Medulla oblongata (tissue), 1 donor: ENCODE data around the gene MAPK14.
A peak's percentile ranks its signal among the peaks of the same experiment; 100 is the strongest.
"Not testable (repeated sequence)": the region's sequence is repeated elsewhere in the genome, so short reads cannot be mapped to it uniquely, and the experiment has no call there.

Source experiments
- DNase-seq: peaks from one replicate; pipeline ENCODE4 v3.0.0-alpha.2; 2015; ENCODE audit errors: extremely low spot score

MAPK14 gene

GRCh38 chr6:36027501-36028087 is at the start of gene MAPK14:
Gene MAPK14, plus strand, starts transcription at chr6:36027808. Its CDS starts 350 bp downstream, at chr6:36028158.
- DNase-seq, result peak; percentile 100

GRCh38 chr6:35980126-35980525 is 47.5 kb upstream of the MAPK14 start:
- not testable (repeated sequence) for DNase-seq

- DNase-seq, result no peak
Measured at GRCh38 chr6:35980991-35981645, 46.5 kb upstream of the MAPK14 start.

GRCh38 chr6:35984701-35985100 is 42.9 kb upstream of the MAPK14 start:
- no peak for DNase-seq

- not testable (repeated sequence) for DNase-seq
Measured at GRCh38 chr6:35988047-35988446, 39.6 kb upstream of the MAPK14 start.

- no peak for DNase-seq
Measured at GRCh38 chr6:35993150-35993549, 34.5 kb upstream of the MAPK14 start.

- no peak for DNase-seq
Measured at GRCh38 chr6:36000451-36000850, 27.2 kb upstream of the MAPK14 start.

GRCh38 chr6:36015666-36016065 is 11.9 kb upstream of the MAPK14 start:
- no peak for DNase-seq

- DNase-seq, result no peak
Measured at GRCh38 chr6:36018339-36018738, 9.3 kb upstream of the MAPK14 start.

- DNase-seq, result no peak
Measured at GRCh38 chr6:36019167-36019566, 8.4 kb upstream of the MAPK14 start.

GRCh38 chr6:36020154-36020553 is 7.5 kb upstream of the MAPK14 start:
- no peak for DNase-seq

- no peak for DNase-seq
Measured at GRCh38 chr6:36023996-36024795, 3.4 kb upstream of the MAPK14 start, which contains the start of gene SLC26A8. Gene SLC26A8, minus strand, starts transcription at chr6:36024641. Its CDS starts 4,934 bp downstream, at chr6:36019707.

GRCh38 chr6:36025260-36025931 is 2.2 kb upstream of the MAPK14 start:
- DNase-seq, result no peak

GRCh38 chr6:36025932-36026327 is 1.7 kb upstream of the MAPK14 start:
- DNase-seq, result no peak

- DNase-seq, result peak; percentile 38
Measured at GRCh38 chr6:36028088-36028876, 674 bp downstream of the MAPK14 start.

GRCh38 chr6:36028877-36029324 is 1.3 kb downstream of the MAPK14 start:
- DNase-seq, result peak; percentile 74

GRCh38 chr6:36029464-36029863 is 1.9 kb downstream of the MAPK14 start:
- DNase-seq, result peak; percentile 20

GRCh38 chr6:36032261-36032660 is 4.7 kb downstream of the MAPK14 start:
- DNase-seq, result peak; percentile 38

- not testable (repeated sequence) for DNase-seq
Measured at GRCh38 chr6:36033144-36033543, 5.5 kb downstream of the MAPK14 start.

GRCh38 chr6:36033935-36034334 is 6.3 kb downstream of the MAPK14 start:
- no peak for DNase-seq

GRCh38 chr6:36034441-36034840 is 6.8 kb downstream of the MAPK14 start:
- DNase-seq, result no peak
